GM12892 (cell line): ENCODE measurements around the gene SYT13.

ENCODE experiments used
- POLR2A ChIP-seq: IDR thresholded peaks from 2 replicates; pipeline ENCODE4 v1.6.1; 2011; ENCODE audit warnings: low read depth, low read length, control low read depth
- POLR2AphosphoS5 ChIP-seq: IDR thresholded peaks from 2 replicates; pipeline ENCODE4 v1.6.1; 2011; ENCODE audit warnings: low read depth, low read length, control low read depth
- TAF1 ChIP-seq: IDR thresholded peaks from 2 replicates; pipeline ENCODE4 v1.6.1; 2011; ENCODE audit warnings: low read depth, mild to moderate bottlenecking, control low read depth, low read length, borderline replicate concordance

GRCh38 chr11:45300715-45301114, 14.6 kb upstream of the SYT13 start:
- TF ChIP-seq POLR2A (no peak), POLR2AphosphoS5 (no peak), TAF1 (no peak)
